HepG2 (cell line): ENCODE results near the gene TRIM9. TPM values are rescaled to one million over a fixed set of nuclear protein-coding genes. Genes with fewer than 3 reads are reported as not detected.

ENCODE experiments used
- polyA plus RNA-seq, 8 experiments: library from polyadenylated mRNA; depleted of rRNA in 3 of 8; stranded (reverse) in 7 of 8; unstranded in 1 of 8; fragments of >200 nt; fragmentation: Illumina TruSeq in 4 of 8; extraction: Trizol in 4 of 8; gene quantifications; 2 replicates each; pipeline versions ENCODE4 v1.2.1 to v1.2.3, GENCODE V29; 2011 to 2016; ENCODE audit warnings: low read depth in 4 of 8, missing spikeins in 1 of 8, mixed read lengths in 1 of 8; ENCODE audit not compliant: insufficient read depth in 1 of 8
- total RNA-seq, 5 experiments: library from RNA; depleted of rRNA; stranded (reverse); fragments of >200 nt; fragmentation: Illumina TruSeq; extraction: Trizol; gene quantifications; 2 replicates each; pipeline ENCODE4 v1.2.3, GENCODE V29; 2016; ENCODE audit warnings: low read depth in 1 of 5

The TRIM9 gene
- total and polyA plus RNA-seq, 2 of the 13 experiments (the other 11 are each of a cell fraction or from before 2014, with no cell fraction given), result 0.04 to 0.07 TPM

Other genes with a start within 250 kb of the TRIM9 start
- not detected in 2 replicates for gene ABHD12B, start 223.1 kb downstream of the TRIM9 start, total RNA-seq (2016; rRNA removed; fragmentation: Illumina TruSeq; extraction: Trizol)
- gene ABHD12B, start 223.1 kb downstream of the TRIM9 start, polyA plus RNA-seq (2011; rRNA removed), result not detected in 2 replicates
- gene PYGL, start 150.6 kb downstream of the TRIM9 start, total RNA-seq (2016; rRNA removed; fragmentation: Illumina TruSeq; extraction: Trizol), result 110 and 138 TPM in 2 replicates
- gene PYGL, start 150.6 kb downstream of the TRIM9 start, polyA plus RNA-seq (2011; rRNA removed), result 93.4 and 98.4 TPM in 2 replicates
- gene TMX1, start 145.1 kb upstream of the TRIM9 start, total RNA-seq (2016; rRNA removed; fragmentation: Illumina TruSeq; extraction: Trizol), result 32.5 and 56.8 TPM in 2 replicates
- gene TMX1, start 145.1 kb upstream of the TRIM9 start, polyA plus RNA-seq (2011; rRNA removed), result 19.2 and 23.0 TPM in 2 replicates